HL-60 (cell line): ENCODE results near the gene TMPRSS3.

ENCODE experiments used
- DNase-seq, 2 experiments: peaks; one replicate each; pipeline ENCODE4 v3.0.0-alpha.2; 2010 to 2020; ENCODE audit warnings: low read depth in 1 of 2, low spot score in 1 of 2
- H3K27ac ChIP-seq: fragments of 250-450 bp; sonication (Bioruptor Pico); replicated peaks from 2 replicates; pipeline ENCODE4 v1.5.1; 2020; ENCODE audit warnings: mild to moderate bottlenecking, moderate library complexity
- H3K27me3 ChIP-seq: fragments of 250-450 bp; sonication (Bioruptor Pico); 2 replicates; pipeline ENCODE4 v1.5.1; 2021; ENCODE audit warnings: mild to moderate bottlenecking, moderate library complexity; ENCODE audit not compliant: insufficient read depth, poor library complexity, severe bottlenecking
- H3K4me3 ChIP-seq: replicated peaks from 2 replicates; pipeline ENCODE4 v1.5.1; 2011; ENCODE audit warnings: mild to moderate bottlenecking, control low read depth, low read length; ENCODE audit not compliant: insufficient read depth
- CTCF ChIP-seq: IDR thresholded peaks from one replicate; pipeline ENCODE4 v1.5.1; 2011; ENCODE audit warnings: low read length, control low read depth, inconsistent platforms; ENCODE audit not compliant: insufficient read depth
- GABPA ChIP-seq: IDR thresholded peaks from 2 replicates; pipeline ENCODE4 v1.6.1; 2012; ENCODE audit warnings: low read depth
- POLR2AphosphoS5 ChIP-seq: IDR thresholded peaks from 2 replicates; pipeline ENCODE4 v1.6.1; 2012; ENCODE audit warnings: low read depth
- REST ChIP-seq: IDR thresholded peaks from 2 replicates; pipeline ENCODE4 v1.6.1; 2012; ENCODE audit warnings: low read depth; ENCODE audit not compliant: insufficient replicate concordance
- SPI1 ChIP-seq: IDR thresholded peaks from 2 replicates; pipeline ENCODE4 v1.6.1; 2012; ENCODE audit warnings: low read depth, mild to moderate bottlenecking, borderline replicate concordance

Gene TMPRSS3

GRCh38 chr21:42391297-42391696 lies 4.6 kb downstream of the TMPRSS3 start:
- Histone ChIP-seq H3K27ac (no peak overlapping the region), H3K4me3 (no peak overlapping the region), H3K27me3 (peaks cover 3% of the 10 kb centered on the region)
- no peak for TF ChIP-seq POLR2AphosphoS5
- no peak for TF ChIP-seq CTCF
- no peak for TF ChIP-seq REST
- TF ChIP-seq GABPA: no peak
- TF ChIP-seq SPI1: no peak
- no peak for DNase-seq

- Histone ChIP-seq H3K4me3 (no peak overlapping the region), H3K27ac (no peak overlapping the region), H3K27me3 (peaks cover 3% of the 10 kb centered on the region)
- no peak for DNase-seq
- no peak for TF ChIP-seq POLR2AphosphoS5
- TF ChIP-seq SPI1: no peak
- no peak for TF ChIP-seq CTCF
- no peak for TF ChIP-seq GABPA
- TF ChIP-seq REST: no peak
Measured at GRCh38 chr21:42390696-42391095, 5.2 kb downstream of the TMPRSS3 start.

GRCh38 chr21:42390193-42390592 lies 5.7 kb downstream of the TMPRSS3 start:
- TF ChIP-seq REST (no peak), GABPA (no peak), SPI1 (no peak), POLR2AphosphoS5 (no peak), CTCF (no peak)
- DNase-seq: no peak
- H3K27ac ChIP-seq: no peak overlapping the region
- H3K27me3 ChIP-seq: peaks cover 3% of the 10 kb centered on the region
- no peak overlapping the region for H3K4me3 ChIP-seq
